Activated CD8-positive, alpha-beta T cell treated with anti-CD3 and anti-CD28 coated beads for 36 hours (primary cell): Measurements from ENCODE around the gene ARMC8. TPM values are rescaled to one million over a fixed set of nuclear protein-coding genes. Genes with fewer than 3 reads are reported as not detected.

ENCODE experiments used
- ATAC-seq: fragments of 200-7000 bp; cut with Tn5 transposase; one replicate; pipeline ENCODE4 v1.10.0; 2021; ENCODE audit warnings: mild to moderate bottlenecking, moderate library complexity
- CTCF ChIA-PET: fragments of 350-600 bp; sonication (Branson Sonifier 250); formaldehyde crosslinking; loops from one replicate; lab custom pipeline; 2021; ENCODE audit warnings: antibody characterized with exemption; lab: Charles Lee
- POLR2A ChIA-PET: fragments of 350-600 bp; sonication (Branson Sonifier 250); formaldehyde crosslinking; loops from one replicate; lab custom pipeline; 2021; ENCODE audit warnings: antibody characterized with exemption; lab: Charles Lee
- DNase-seq: peaks from one replicate; pipeline ENCODE4 v3.0.0-alpha.2; 2020
- H3K27ac Mint-ChIP-seq: one replicate; pipeline ENCODE4 v1.8.0; 2021; ENCODE audit warnings: mild to moderate bottlenecking, mixed read lengths
- H3K27me3 Mint-ChIP-seq: one replicate; pipeline ENCODE4 v1.8.0; 2021; ENCODE audit warnings: mixed read lengths
- H3K36me3 Mint-ChIP-seq: one replicate; pipeline ENCODE4 v1.8.0; 2021; ENCODE audit warnings: low read depth, mixed read lengths
- H3K4me1 Mint-ChIP-seq: one replicate; pipeline ENCODE4 v1.8.0; 2021; ENCODE audit warnings: low read depth, mixed read lengths
- H3K4me3 Mint-ChIP-seq: one replicate; pipeline ENCODE4 v1.8.0; 2021; ENCODE audit warnings: mild to moderate bottlenecking, moderate library complexity, mixed read lengths
- H3K9me3 Mint-ChIP-seq: one replicate; pipeline ENCODE4 v1.8.0; 2021; ENCODE audit warnings: mixed read lengths
- intact Hi-C: fragments of 100-400 bp; cut with micrococcal nuclease; formaldehyde crosslinking; loops from one replicate; pipeline ENCODE4 v1.10.0; 2022
- total RNA-seq, 2 experiments: library from RNA; stranded (reverse); gene quantifications; one replicate each; pipeline ENCODE4 v1.2.3, GENCODE V29; 2021
- TF ChIP-seq, protein P1 (sequence below): fragments of 200-600 bp; IDR thresholded peaks from one replicate; pipeline ENCODE4 v1.8.0; 2022; ENCODE audit warnings: antibody characterized with exemption, mild to moderate bottlenecking

Gene ARMC8
- total RNA-seq, 2 experiments from 2014 or later, result 48.1 to 51.4 TPM

- no peak for DNase-seq
- Mint-ChIP-seq H3K4me1 (peaks cover 30% of the 10 kb centered on the region), H3K27me3 (no peaks in the 10 kb centered on the region), H3K27ac (peak overlapping the region; percentile 19), H3K36me3 (no peaks in the 10 kb centered on the region), H3K9me3 (no peaks in the 10 kb centered on the region), H3K4me3 (peak overlapping the region; percentile 84)
- CTCF ChIA-PET, result interaction anchor here (1.0 to 1.6 kb wide), 6 partner anchors 16 to 586 kb away, joined by 3 to 5 read pairs (median 4); partner anchors contain the start of gene ESYT3
- ATAC-seq, result no peak
- TF ChIP-seq, protein P1, sequence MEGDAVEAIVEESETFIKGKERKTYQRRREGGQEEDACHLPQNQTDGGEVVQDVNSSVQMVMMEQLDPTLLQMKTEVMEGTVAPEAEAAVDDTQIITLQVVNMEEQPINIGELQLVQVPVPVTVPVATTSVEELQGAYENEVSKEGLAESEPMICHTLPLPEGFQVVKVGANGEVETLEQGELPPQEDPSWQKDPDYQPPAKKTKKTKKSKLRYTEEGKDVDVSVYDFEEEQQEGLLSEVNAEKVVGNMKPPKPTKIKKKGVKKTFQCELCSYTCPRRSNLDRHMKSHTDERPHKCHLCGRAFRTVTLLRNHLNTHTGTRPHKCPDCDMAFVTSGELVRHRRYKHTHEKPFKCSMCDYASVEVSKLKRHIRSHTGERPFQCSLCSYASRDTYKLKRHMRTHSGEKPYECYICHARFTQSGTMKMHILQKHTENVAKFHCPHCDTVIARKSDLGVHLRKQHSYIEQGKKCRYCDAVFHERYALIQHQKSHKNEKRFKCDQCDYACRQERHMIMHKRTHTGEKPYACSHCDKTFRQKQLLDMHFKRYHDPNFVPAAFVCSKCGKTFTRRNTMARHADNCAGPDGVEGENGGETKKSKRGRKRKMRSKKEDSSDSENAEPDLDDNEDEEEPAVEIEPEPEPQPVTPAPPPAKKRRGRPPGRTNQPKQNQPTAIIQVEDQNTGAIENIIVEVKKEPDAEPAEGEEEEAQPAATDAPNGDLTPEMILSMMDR, result no peak
- intact Hi-C loops, result loop anchor here (5.0 kb wide), 2 partner anchors 143 to 153 kb away; partner anchors contain the start of gene ARMC8
- POLR2A ChIA-PET, result no interaction called here
These were observed 142.8 kb downstream of the ARMC8 start for GRCh38 chr3:138329984-138330293.

- CTCF ChIA-PET, result interaction anchor here (1.0 to 3.2 kb wide), 5 partner anchors 17 to 585 kb away, joined by 3 to 16 read pairs (median 4); partner anchors contain the start of gene ESYT3
- intact Hi-C loops, result loop anchor here (5.0 kb wide), 1 partner anchor 154 kb away; no protein-coding TSS in a partner anchor
- POLR2A ChIA-PET, result no interaction called here
- H3K27me3 Mint-ChIP-seq, result no peaks in the 10 kb centered on the region
- no peak overlapping the region for H3K4me3 Mint-ChIP-seq
- no peaks in the 10 kb centered on the region for H3K9me3 Mint-ChIP-seq
- H3K4me1 Mint-ChIP-seq, result peaks cover 29% of the 10 kb centered on the region
- no peaks in the 10 kb centered on the region for H3K36me3 Mint-ChIP-seq
- no peak for DNase-seq
- no peak overlapping the region for H3K27ac Mint-ChIP-seq
- TF ChIP-seq, protein P1, result peak; percentile 27
- ATAC-seq, result no peak
These were observed 144.2 kb downstream of the ARMC8 start for GRCh38 chr3:138331143-138331894.

- no peak overlapping the region for H3K4me3 Mint-ChIP-seq
- ATAC-seq (no peak), DNase-seq (no peak)
- no peak overlapping the region for H3K27ac Mint-ChIP-seq
- TF ChIP-seq, protein P1, result peak; percentile 61
- H3K36me3 Mint-ChIP-seq, result no peaks in the 10 kb centered on the region
- no peaks in the 10 kb centered on the region for H3K27me3 Mint-ChIP-seq
- no peaks in the 10 kb centered on the region for H3K9me3 Mint-ChIP-seq
- peaks cover 26% of the 10 kb centered on the region for H3K4me1 Mint-ChIP-seq
- POLR2A ChIA-PET, result no interaction called here
- intact Hi-C loops, result loop anchor here (5.0 kb wide), 1 partner anchor 155 kb away; no protein-coding TSS in a partner anchor
- CTCF ChIA-PET, result interaction anchor here (0.7 to 3.2 kb wide), 3 partner anchors 11 to 18 kb away, joined by 3 to 16 read pairs (median 3); no protein-coding TSS in a partner anchor
These were observed 145.5 kb downstream of the ARMC8 start for GRCh38 chr3:138332472-138333073.

DNA sequence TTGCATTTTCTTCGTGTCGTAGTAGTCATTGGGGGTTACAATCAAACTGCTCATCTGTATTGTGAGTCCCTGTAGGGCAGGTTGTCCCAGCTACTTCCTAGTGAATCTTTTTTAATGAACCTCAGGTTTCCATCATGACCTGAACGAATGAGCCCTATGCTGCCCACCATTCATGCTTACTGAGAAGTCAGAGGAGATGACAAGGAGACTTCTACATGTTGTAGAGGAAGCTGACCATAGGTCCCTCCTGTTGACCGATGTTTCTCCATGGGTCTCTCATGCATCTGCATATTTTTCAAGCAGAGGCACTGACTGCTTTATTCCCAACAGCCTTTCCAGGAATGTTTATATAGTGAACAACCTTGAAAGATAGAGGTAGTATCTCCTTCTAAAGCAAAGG is 147.5 kb downstream of the ARMC8 start:
- peaks cover 13% of the 10 kb centered on the region for H3K4me1 Mint-ChIP-seq
- no peak overlapping the region for H3K4me3 Mint-ChIP-seq
- H3K27me3 Mint-ChIP-seq, result peaks cover 3% of the 10 kb centered on the region
- TF ChIP-seq, protein P1, result no peak
- DNase-seq (no peak), ATAC-seq (no peak)
- no peak overlapping the region for H3K27ac Mint-ChIP-seq
- POLR2A ChIA-PET, result no interaction called here
- no peaks in the 10 kb centered on the region for H3K36me3 Mint-ChIP-seq
- H3K9me3 Mint-ChIP-seq, result no peaks in the 10 kb centered on the region
- intact Hi-C loops, result loop anchor here (5.0 kb wide), 1 partner anchor 157 kb away; no protein-coding TSS in a partner anchor
- CTCF ChIA-PET, result interaction anchor here (1.1 kb wide), 1 partner anchor 15 kb away, joined by 3 read pairs; no protein-coding TSS in a partner anchor
